Activated CD4-positive, alpha-beta T cell treated with anti-CD3 and anti-CD28 coated beads, Interleukin-2, amount 50 U/mL, for 1 hour (primary cell): ENCODE data around the gene RNF11.

ENCODE experiments used
- DNase-seq: peaks from one replicate; pipeline ENCODE4 v3.0.0-alpha.2; 2020

The RNF11 gene

GRCh38 chr1:51266791-51267190 lies 30.7 kb downstream of the RNF11 start:
- no peak for DNase-seq

GRCh38 chr1:51268634-51269033 lies 32.6 kb downstream of the RNF11 start:
- DNase-seq = no peak

GRCh38 chr1:51270751-51271150 lies 34.7 kb downstream of the RNF11 start:
- DNase-seq = no peak

- no peak for DNase-seq
These were observed 36.8 kb downstream of the RNF11 start for GRCh38 chr1:51272916-51273315.

GRCh38 chr1:51274676-51275075 lies 38.6 kb downstream of the RNF11 start:
- no peak for DNase-seq

GRCh38 chr1:51276286-51276685 lies 40.2 kb downstream of the RNF11 start:
- no peak for DNase-seq

- DNase-seq = no peak
These were observed 44.4 kb downstream of the RNF11 start for GRCh38 chr1:51280321-51280978.

GRCh38 chr1:51281807-51282206 lies 45.7 kb downstream of the RNF11 start:
- no peak for DNase-seq

- DNase-seq = no peak
These were observed 46.5 kb downstream of the RNF11 start for GRCh38 chr1:51282605-51283004.

- no peak for DNase-seq
These were observed 47.9 kb downstream of the RNF11 start for GRCh38 chr1:51283979-51284378.

GRCh38 chr1:51284487-51284954 lies 48.4 kb downstream of the RNF11 start:
- DNase-seq = no peak

GRCh38 chr1:51285055-51285454 lies 49.0 kb downstream of the RNF11 start:
- no peak for DNase-seq

GRCh38 chr1:51287966-51288365 lies 51.9 kb downstream of the RNF11 start:
- no peak for DNase-seq

- no peak for DNase-seq
These were observed 52.5 kb downstream of the RNF11 start for GRCh38 chr1:51288578-51288977.

- no peak for DNase-seq
These were observed 53.8 kb downstream of the RNF11 start for GRCh38 chr1:51289676-51290488.

- no peak for DNase-seq
These were observed 54.4 kb downstream of the RNF11 start for GRCh38 chr1:51290489-51290847.

GRCh38 chr1:51293898-51294515 lies 57.9 kb downstream of the RNF11 start:
- no peak for DNase-seq

- DNase-seq = no peak
These were observed 58.6 kb downstream of the RNF11 start for GRCh38 chr1:51294566-51295184.

GRCh38 chr1:51295926-51296325 lies 59.9 kb downstream of the RNF11 start:
- no peak for DNase-seq

- DNase-seq = peak; percentile 65
These were observed 60.6 kb downstream of the RNF11 start for GRCh38 chr1:51296383-51297357.

- no peak for DNase-seq
These were observed 61.6 kb downstream of the RNF11 start for GRCh38 chr1:51297401-51298321.
